GM03348 (cell line): ENCODE data around the gene HYCC1.
A peak's percentile ranks its signal among the peaks of the same experiment; 100 is the strongest.

Source experiments
- DNase-seq: peaks from one replicate; pipeline ENCODE4 v3.0.0; 2012; ENCODE audit warnings: low spot score

HYCC1 gene

DNA sequence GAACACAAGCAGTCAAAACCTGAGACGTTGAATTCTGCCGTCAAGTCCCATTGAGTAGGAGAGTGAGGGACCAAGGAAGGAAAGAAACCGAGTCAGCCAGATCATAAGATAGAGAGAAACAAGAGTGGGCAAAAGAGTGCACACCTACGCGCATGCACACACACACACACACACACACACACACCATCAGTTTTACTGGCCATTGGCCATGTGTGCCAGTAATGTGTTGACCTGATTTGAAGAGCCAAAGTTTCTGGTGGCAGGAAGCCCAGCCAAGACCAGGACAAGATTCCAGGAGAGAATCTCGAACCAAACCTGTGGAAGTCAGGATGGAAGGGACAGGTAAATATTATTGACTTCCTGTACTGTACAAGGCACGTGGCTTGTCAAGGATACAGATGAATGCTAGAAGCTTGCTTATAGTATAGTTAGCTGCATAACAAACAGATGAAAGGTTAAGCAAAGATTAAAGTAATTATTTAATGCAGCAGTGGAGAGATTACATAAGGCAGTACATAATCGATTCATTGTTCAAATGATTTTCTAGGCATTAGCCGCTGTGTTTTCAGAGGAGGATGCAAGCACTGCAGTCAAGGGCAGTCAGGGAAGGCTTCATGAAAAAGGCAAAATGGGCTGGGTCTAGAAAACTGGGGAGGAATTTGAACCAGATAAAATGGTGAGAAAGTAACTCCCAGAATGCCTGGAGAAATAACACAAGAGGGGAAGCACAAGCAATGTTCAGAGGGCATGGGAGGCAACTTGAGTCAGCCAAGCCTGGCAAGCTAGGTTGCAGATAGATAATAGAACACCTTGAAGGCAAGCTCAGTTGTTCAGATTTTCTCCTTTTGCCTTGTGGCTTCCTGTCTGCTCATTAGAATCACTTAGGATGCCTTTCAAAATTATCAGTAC, 2.7 kb upstream of the HYCC1 start:
- DNase-seq = no peak

DNA sequence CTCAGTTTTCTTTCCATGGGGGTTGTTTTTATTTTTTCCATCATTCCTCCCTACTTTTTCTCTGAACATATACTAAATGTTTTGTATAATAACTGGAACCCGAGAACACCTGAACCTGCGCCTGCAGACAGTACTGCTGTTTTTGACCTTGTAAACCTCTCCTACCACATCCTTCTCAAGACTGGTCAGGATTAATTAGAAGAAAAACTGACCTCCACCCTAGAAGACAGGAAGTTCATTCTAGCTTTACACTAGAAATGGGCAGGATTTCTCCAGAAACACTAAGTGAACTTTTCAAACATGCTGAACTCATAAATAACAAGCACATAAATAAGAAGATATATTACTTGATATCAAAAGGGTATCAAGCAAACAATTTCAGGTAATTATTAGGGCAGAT, 751 bp upstream of the HYCC1 start:
- DNase-seq = no peak

DNA sequence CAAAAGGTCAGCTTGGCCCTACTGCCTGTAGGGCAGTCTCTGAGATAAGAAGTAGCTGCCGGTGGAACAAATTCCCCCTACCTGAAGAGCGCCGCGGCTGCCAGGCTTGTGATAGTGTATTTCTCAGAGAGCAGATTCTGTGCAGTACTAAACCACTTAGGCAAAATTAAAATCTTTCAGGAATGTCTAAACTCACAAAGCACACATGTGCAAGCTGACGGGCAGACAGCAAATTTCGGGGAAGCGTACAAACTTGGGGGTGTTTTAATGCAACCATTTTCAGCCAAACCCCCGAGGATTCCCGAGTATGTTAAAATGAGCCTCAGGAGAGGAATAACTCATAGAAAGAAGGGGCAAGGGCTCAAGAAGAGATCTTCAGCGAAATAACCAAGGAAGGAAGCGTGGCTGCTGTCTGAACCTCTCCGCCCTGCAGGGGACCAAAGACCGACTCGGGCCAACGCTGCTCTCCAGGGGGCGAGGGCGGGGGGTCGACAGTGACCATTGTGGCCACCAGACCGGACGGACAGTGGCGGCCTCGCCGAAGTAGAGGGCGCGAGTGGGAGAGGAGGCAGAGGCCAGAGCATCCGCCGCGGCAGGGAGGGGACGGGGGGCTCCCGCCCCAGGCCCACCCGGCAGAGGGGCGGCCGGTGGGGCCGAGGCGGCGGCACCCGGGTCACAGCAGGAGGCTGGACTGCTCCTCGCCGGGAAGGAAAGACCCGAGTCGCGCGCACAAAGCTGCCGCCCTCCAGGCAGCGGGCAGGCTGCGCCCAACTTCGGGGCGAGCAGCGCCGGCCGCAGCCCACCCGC, 819 bp downstream of the HYCC1 start:
- peak; percentile 33 for DNase-seq

GRCh38 chr7:23012186-23012585, 1.7 kb downstream of the HYCC1 start:
- no peak for DNase-seq

GRCh38 chr7:23011222-23011924, 2.6 kb downstream of the HYCC1 start:
- no peak for DNase-seq

DNA sequence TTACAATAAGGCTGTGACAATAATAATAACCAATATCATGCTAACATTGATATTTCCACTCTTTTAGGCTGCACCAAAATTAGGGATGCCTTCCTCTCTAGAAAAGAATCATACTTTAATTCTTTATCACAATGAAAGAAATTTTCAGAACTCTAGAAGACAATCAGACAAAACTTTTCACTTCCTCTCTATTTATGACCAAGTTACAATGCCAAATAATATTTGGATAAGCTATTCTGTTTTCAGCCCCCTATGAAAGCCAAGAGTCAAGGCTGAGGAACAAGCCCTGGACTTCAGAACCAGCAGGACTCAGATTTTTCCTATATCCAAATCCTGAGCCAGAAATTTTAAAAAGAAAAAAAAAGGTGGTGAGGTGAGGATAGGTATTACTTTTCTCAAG, 4.6 kb downstream of the HYCC1 start:
- DNase-seq = no peak

- DNase-seq = no peak
Observed at GRCh38 chr7:23004247-23004520, 9.7 kb downstream of the HYCC1 start.

- no peak for DNase-seq
Observed at GRCh38 chr7:23003505-23004246, 10.3 kb downstream of the HYCC1 start.

DNA sequence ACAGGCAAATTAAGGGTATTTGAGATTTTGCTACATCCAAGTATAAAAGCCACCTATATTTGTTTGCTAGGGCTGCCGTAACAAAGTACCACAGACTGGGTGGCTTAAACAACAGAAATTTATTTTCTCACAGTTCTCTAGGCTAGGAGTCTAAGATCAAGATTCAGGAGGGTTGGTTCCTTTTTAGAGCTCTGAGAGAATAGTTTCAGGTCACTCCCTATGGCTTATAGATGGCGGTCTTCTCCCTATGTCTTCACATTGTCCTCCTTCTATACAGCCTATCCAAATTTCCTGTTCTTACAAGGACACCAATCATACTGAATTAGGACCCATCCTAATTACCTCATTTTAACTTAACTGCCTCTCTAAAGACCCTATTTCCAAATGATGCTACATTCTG, 11.2 kb downstream of the HYCC1 start:
- no peak for DNase-seq

DNA sequence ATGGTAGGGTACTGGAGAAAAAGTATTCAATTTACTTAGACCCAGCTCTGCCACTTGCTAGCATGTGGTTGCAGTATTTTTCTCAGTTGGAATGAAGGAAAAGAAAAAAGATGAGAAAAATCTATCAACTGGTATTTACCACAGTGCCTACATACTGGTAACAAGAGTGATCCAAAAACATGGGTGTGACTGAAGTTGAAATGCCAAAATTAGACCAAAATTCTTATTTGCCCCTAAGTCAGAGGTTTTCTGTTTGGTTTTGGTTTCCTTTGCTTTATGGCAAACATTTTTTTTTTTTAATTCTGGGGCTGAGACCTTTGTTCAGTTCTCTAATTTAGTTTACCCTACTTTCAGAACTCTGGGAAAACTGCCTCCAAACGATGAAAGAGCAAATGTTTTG, 12.3 kb downstream of the HYCC1 start:
- no peak for DNase-seq

DNA sequence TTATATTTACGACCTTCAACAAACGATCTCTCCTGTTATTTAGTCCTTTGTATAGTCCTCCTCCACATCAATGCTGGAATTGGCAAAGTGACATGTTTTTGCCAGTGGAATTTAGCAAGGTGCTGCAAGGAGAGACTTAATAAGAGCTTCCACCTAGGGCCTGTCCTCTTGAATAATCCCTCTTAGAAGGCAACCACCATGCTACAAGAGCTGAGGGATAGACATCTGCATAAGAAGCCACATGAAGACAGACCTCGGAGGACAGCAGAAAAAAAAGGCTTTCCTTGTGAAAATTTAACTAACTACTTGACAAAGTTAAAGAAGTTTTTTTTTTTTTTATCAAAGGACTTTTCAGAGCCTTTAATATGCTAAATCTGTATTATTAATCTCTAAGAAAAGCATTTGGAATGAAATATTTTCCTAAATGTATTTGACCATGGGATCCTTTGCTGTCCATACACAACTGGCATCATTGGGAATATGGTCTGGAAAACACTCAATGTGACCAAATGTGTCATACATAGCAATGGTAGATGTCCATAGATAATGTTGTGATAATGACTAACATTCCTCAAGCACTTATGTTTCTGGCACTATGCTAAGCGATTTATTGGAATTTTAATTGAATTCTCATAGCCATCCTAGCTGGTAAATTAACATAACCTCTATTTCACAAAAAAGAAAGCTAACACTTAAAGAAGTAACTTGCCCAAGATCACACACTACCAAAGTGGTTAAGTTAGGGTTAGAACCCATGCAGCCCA, 13.2 kb downstream of the HYCC1 start:
- no peak for DNase-seq

DNA sequence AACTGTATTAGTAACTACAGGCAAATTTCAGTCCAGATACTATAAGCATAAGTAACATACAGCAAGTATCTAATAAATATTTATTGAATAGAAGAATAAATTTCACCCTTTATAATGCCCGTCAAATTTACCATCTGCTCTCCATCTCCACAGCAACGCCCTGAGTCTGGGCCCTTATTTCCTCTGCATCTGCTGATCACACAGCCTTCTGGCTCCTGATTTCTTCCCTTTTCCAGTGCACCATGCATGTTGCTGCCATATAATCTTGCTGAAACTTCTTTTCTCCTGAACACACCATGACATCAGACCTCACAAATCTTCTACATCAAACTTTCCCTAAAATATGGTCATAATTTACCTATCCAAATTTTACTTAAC, 15.4 kb downstream of the HYCC1 start:
- no peak for DNase-seq

DNA sequence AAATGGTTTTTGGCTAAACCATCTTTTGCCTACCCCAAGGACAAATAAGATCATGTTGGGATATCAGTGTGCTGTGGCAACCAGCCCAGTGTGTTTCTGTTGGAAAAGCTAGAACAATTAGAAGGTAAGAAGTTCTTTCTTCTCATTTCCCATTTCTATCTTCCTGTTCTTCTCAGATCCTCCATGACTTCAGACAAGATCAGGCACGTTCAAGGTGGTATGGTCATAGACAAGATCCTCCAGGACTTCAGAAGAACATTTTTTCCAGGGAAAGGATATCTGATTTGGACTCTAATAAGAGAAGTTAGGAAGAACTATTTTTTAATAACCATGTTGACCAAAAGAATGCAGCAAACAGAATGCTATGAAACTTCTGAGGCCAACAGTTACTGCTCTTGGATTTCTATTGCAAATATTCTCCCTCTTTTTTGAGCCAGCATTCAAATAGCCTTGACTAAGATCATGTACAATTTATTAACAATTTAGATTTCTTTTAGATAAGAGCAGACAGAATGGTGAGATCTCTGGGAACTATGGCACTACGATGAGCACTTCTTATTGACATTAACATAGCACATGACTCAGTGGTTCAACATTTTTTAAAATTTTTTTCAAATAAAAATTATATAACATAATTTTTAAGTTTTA, 15.9 kb downstream of the HYCC1 start:
- DNase-seq = no peak

- DNase-seq = no peak
Observed at GRCh38 chr7:22996470-22996869, 17.5 kb downstream of the HYCC1 start.

GRCh38 chr7:22995011-22995410, 18.9 kb downstream of the HYCC1 start:
- no peak for DNase-seq

DNA sequence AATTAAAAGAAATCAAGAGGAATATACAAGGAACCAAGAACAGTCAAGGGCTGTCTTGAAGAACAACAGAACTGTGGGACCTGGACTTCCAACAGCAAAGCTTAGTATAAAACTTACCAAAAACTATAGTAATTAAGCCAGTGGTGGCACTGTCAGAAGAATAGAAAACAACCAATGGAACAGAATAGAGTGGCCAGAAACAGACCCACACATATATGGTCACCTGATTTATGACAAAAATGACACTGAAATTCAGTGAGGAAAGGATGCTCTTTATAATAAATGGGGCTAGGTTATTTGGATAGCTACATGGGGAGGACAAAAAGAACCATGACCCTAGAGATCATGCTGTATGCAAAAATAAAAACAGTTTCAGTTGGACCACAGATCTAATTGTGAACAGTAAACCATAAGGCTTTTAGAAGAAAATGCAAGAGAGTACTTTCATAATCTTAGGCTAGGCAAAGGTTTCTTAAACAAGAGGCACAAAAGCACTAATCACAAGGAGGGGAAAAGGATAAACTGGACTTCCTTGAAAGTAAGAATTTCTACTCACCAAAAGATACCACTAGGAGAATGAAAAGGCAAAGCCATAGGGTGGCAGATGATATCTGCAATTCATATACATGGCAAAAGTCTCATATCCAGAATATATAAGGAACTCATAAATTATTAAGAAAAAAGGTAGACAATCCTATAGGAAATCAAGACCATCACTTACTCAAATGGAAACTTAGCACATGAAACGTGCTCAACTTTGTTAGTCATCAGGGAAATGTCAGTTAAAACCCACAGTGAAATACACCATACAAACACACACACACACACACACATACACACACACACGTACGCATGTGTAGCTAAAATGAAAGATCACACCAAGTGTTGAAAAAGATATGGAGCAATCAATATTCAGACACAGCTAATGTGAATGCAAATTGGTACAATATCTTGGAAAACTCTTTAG, 20.8 kb downstream of the HYCC1 start:
- no peak for DNase-seq

GRCh38 chr7:22990588-22990949, 23.4 kb downstream of the HYCC1 start:
- DNase-seq = peak; percentile 25

GRCh38 chr7:22989643-22990587, 24.0 kb downstream of the HYCC1 start:
- peak; percentile 11 for DNase-seq

DNA sequence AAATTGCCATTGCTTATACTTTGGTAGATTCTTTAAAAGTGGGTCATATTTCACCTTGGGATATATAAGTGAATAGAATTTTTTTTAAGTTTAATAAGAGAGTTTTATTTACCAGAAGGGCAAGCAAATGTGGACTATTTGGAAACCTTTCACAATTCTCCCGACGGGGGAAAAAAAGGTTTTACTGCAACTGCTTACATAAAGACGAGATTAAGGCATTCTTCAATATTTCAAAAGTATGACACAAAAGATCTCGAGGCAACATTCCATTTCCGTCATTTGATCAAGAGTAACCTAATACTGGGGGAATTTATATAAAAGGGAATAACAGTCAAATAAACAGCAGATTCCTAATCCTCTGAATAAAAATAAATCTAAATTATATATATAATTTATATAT, 28.5 kb downstream of the HYCC1 start:
- no peak for DNase-seq
